Measurements from ENCODE around the gene KDM3A. TPM values are rescaled to one million over a fixed set of nuclear protein-coding genes. Genes with fewer than 3 reads are reported as not detected.

KDM3A gene
- polyA plus RNA-seq, 1 of the 3 experiments (the other 2 are of a cell fraction) = 13.7 TPM

DNA sequence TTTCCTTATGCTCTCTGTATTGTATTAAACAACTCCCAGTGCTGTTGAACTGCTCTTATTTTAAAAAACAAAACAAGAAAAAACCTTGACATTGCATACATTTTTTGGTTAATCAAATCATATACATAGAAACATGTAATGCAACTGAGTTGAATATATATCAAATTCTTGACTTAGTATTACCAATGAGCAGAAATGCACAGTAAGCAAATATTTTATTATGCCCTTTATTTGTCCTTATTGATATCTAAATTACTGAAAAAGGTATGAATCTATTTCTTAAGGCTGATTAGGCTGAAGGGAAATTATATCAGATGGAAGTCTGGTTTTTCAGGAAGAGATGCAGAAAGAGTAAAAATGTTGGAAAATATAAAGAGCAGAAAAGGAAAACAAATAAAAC is 6.9 kb upstream of the KDM3A start:
- ChIA-PET CTCF (no interaction called here), POLR2A (no interaction called here)
- Histone ChIP-seq H3K4me1 (ENCODE audit: control insufficient read depth in 1 of 2, insufficient read depth in 2 of 2, low read depth in 1 of 2, low read length in 1 of 2) (no peaks in the 10 kb centered on the region), H2AFZ (ENCODE audit: low read depth) (no peak overlapping the region), H3K4me3 (ENCODE audit: low read depth in 2 of 2, low read length in 1 of 2) (no peak overlapping the region), H3K9me2 (no peaks in the 10 kb centered on the region), H3K79me2 (ENCODE audit: insufficient read depth) (no peaks in the 10 kb centered on the region), H3K36me3 (replicated peaks in 1 of 2; ENCODE audit: control insufficient read depth in 1 of 2, insufficient read depth in 2 of 2, low read length in 1 of 2) (peaks cover 0 to 3% of the 10 kb centered on the region in 2 experiments), H4K20me1 (ENCODE audit: insufficient read depth) (no peaks in the 10 kb centered on the region), H3F3A (replicated peaks; ENCODE audit: insufficient read depth) (no peaks in the 10 kb centered on the region), H3K4me2 (no peak overlapping the region), H3K27me3 (ENCODE audit: insufficient read depth) (peaks cover 4% of the 10 kb centered on the region; the same call in 1 of the 2 replicates), H3K9ac (no peak overlapping the region), H3K27ac (ENCODE audit: low read depth in 2 of 2, low read length in 1 of 2) (no peak overlapping the region), H3K9me3 (peaks cover 6% of the 10 kb centered on the region; the same call in 1 of the 2 replicates)
- TF ChIP-seq SMC3 (IDR thresholded peaks at IDR 0.05; ENCODE audit: low read depth, low read length) (no peak), GATA2 (CRISPR knock-in tag; IDR thresholded peaks at IDR 0.05) (no peak), CTCF (IDR thresholded peaks at IDR 0.05) (no peak), POLR2AphosphoS5 (IDR thresholded peaks at IDR 0.05; ENCODE audit: low read depth, low read length) (no peak), RAD21 (IDR thresholded peaks at IDR 0.05; ENCODE audit: low read length) (no peak), YY1 (IDR thresholded peaks at IDR 0.05; ENCODE audit: low read depth) (no peak)
- DNase-seq = no peak

DNA sequence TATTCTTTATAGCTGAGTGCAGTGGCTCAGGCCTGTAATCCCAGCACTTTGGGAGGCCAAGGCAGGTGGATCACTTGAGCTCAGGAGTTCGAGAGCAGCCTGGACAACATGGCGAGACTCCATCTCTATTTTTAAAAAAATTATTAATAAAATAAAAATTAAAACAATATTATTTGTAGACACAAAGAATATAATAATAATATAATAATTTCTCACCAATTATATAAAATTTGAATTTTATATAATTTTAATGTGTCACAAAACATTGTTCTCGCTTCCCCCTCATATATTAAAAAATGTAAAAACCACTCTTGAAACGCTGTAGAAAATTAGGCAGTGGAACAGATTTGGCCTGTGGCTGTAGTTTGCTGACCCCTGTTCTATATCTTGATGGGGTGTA is 5.6 kb upstream of the KDM3A start:
- 56% methylated on average over 4 of the region's 4 CpGs for WGBS (ENCODE audit: low lambda C conversion rate)
- Histone ChIP-seq H3F3A (replicated peaks; ENCODE audit: insufficient read depth) (peaks cover 6% of the 10 kb centered on the region), H3K9me3 (peaks cover 17% of the 10 kb centered on the region; the same call in 1 of the 2 replicates), H3K27me3 (ENCODE audit: insufficient read depth) (peaks cover 4% of the 10 kb centered on the region; the same call in 1 of the 2 replicates), H4K20me1 (ENCODE audit: insufficient read depth) (no peaks in the 10 kb centered on the region), H3K36me3 (replicated peaks in 1 of 2; ENCODE audit: control insufficient read depth in 1 of 2, insufficient read depth in 2 of 2, low read length in 1 of 2) (peaks cover 0 to 13% of the 10 kb centered on the region in 2 experiments), H3K9ac (no peak overlapping the region), H3K4me3 (ENCODE audit: low read depth in 2 of 2, low read length in 1 of 2) (no peak overlapping the region), H3K27ac (ENCODE audit: low read depth in 2 of 2, low read length in 1 of 2) (no peak overlapping the region), H3K4me1 (ENCODE audit: control insufficient read depth in 1 of 2, insufficient read depth in 2 of 2, low read depth in 1 of 2, low read length in 1 of 2) (no peaks in the 10 kb centered on the region), H3K9me2 (no peaks in the 10 kb centered on the region), H3K79me2 (ENCODE audit: insufficient read depth) (no peaks in the 10 kb centered on the region), H2AFZ (ENCODE audit: low read depth) (no peak overlapping the region), H3K4me2 (no peak overlapping the region)
- TF ChIP-seq MAX (IDR thresholded peaks at IDR 0.05; ENCODE audit: low read depth) = no peak
- no peak for TF ChIP-seq FOXJ3 (CRISPR knock-in tag; IDR thresholded peaks at IDR 0.05)
- no peak for TF ChIP-seq MXI1 (IDR thresholded peaks at IDR 0.05; ENCODE audit: low read depth, low read length)
- TF ChIP-seq EZH2phosphoT487 (IDR thresholded peaks at IDR 0.05; ENCODE audit: borderline replicate concordance, low read depth) = no peak
- TF ChIP-seq MEF2A (IDR thresholded peaks at IDR 0.05; ENCODE audit: borderline replicate concordance, low read depth) = no peak
- TF ChIP-seq FOXM1 (IDR thresholded peaks at IDR 0.05; ENCODE audit: low read depth) = no peak
- TF ChIP-seq GABPA (IDR thresholded peaks at IDR 0.05; ENCODE audit: low read depth) = no peak
- TF ChIP-seq EP300 (IDR thresholded peaks at IDR 0.05; ENCODE audit: borderline replicate concordance in 1 of 2, low read depth in 1 of 2, low read length in 1 of 2) = no peak
- no peak for TF ChIP-seq RAD21 (IDR thresholded peaks at IDR 0.05; ENCODE audit: low read length)
- no peak for TF ChIP-seq CTCF (IDR thresholded peaks at IDR 0.05)
- TF ChIP-seq PBX3 (IDR thresholded peaks at IDR 0.05) = no peak
- no peak for TF ChIP-seq NRF1 (IDR thresholded peaks at IDR 0.05; ENCODE audit: low read depth, low read length)
- no peak for TF ChIP-seq RFX5 (IDR thresholded peaks at IDR 0.05; ENCODE audit: low read length)
- no peak for TF ChIP-seq TEAD4 (IDR thresholded peaks at IDR 0.05; ENCODE audit: borderline replicate concordance, insufficient read depth)
- no peak for TF ChIP-seq TCF12 (IDR thresholded peaks at IDR 0.05)
- no peak for DNase-seq
- POLR2A ChIA-PET = no interaction called here
- CTCF ChIA-PET = no interaction called here
